Heart left ventricle (tissue), 16 donors: Measurements from ENCODE around the gene CTXN1. TPM values are rescaled to one million over a fixed set of nuclear protein-coding genes. Genes with fewer than 3 reads are reported as not detected.

Experiments
- ATAC-seq, 4 donors: fragments of 200-7000 bp; cut with Tn5 transposase; one replicate each; pipeline ENCODE4 v1.9.1; 2020 to 2022; ENCODE audit warnings: moderate library complexity in 4 of 4, mild to moderate bottlenecking in 3 of 4, moderate number of reproducible peaks in 1 of 4
- DNase-seq, 5 donors: peaks; one replicate each; pipeline ENCODE4 v3.0.0-alpha.2; 2020
- H3K27ac ChIP-seq, 12 donors: fragments of 200-600 bp; sonication (generic) in 4 of 12; one replicate each; pipeline versions ENCODE4 v1.5.0 to v1.8.0; 2016 to 2022; ENCODE audit warnings: mild to moderate bottlenecking in 2 of 12
- H3K27me3 ChIP-seq, 9 donors: fragments of 200-600 bp; sonication (generic) in 2 of 9; one replicate each; pipeline versions ENCODE4 v1.5.1 to v1.8.0; 2016 to 2022; ENCODE audit warnings: mild to moderate bottlenecking in 3 of 9
- H3K36me3 ChIP-seq, 9 donors: fragments of 200-600 bp; sonication (generic) in 2 of 9; one replicate each; pipeline versions ENCODE4 v1.5.0 to v1.8.0; 2018 to 2022; ENCODE audit warnings: mild to moderate bottlenecking in 2 of 9
- H3K4me1 ChIP-seq, 12 donors: fragments of 200-600 bp; sonication (generic) in 4 of 12; one replicate each; pipeline versions ENCODE4 v1.5.0 to v1.8.0; 2016 to 2022; ENCODE audit warnings: mild to moderate bottlenecking in 3 of 12
- H3K4me3 ChIP-seq, 12 donors: fragments of 200-600 bp; sonication (generic) in 4 of 12; one replicate each; pipeline versions ENCODE4 v1.5.0 to v1.8.0; 2017 to 2022; ENCODE audit warnings: mild to moderate bottlenecking in 9 of 12, moderate library complexity in 4 of 12
- H3K9me3 ChIP-seq, 12 donors: fragments of 200-600 bp; sonication (generic) in 4 of 12; one replicate each; pipeline versions ENCODE4 v1.5.0 to v1.8.0; 2016 to 2022; ENCODE audit warnings: mild to moderate bottlenecking in 1 of 12
- CTCF ChIP-seq, 12 donors: fragments of 200-600 bp; sonication (generic) in 4 of 12; IDR thresholded peaks; one replicate each; pipeline versions ENCODE4 v1.5.0 to v1.8.0; 2018 to 2022; ENCODE audit warnings: antibody characterized with exemption in 12 of 12, mild to moderate bottlenecking in 5 of 12
- POLR2A ChIP-seq, 2 donors: fragments of 450-650 bp; IDR thresholded peaks; one replicate each; pipeline ENCODE4 v1.6.1; 2017; ENCODE audit warnings: antibody characterized with exemption in 2 of 2, mild to moderate bottlenecking in 2 of 2, moderate library complexity in 2 of 2
- WGBS, 4 donors: extraction: QIAGEN DNeasy Blood & Tissue Kit in 2 of 4; methylation state at CpG; one replicate each; pipeline versions ENCODE4 v1.1.5 to v1.1.7; 2013 to 2018; 5-methylcytosine and 5-hydroxymethylcytosine counted together
- intact Hi-C, 10 donors: fragments of 100-400 bp; cut with DNase I; formaldehyde crosslinking; loops; one replicate each; pipeline versions ENCODE4 v1.11.1 to v1.14.2; 2022
- polyA plus RNA-seq, 2 donors: library from polyadenylated mRNA; stranded (reverse); fragments of 200-250 nt; gene quantifications; one replicate each; pipeline ENCODE4 v1.2.3, GENCODE V29; 2013
- total RNA-seq, 9 donors: library from RNA; depleted of rRNA in 2 of 9; stranded (reverse); fragments of >200 nt in 2 of 9; fragmentation: NEBNext Ultra II Directional in 3 of 9; extraction: Animal tissue kit (Norgen Biotek cat#: 25700) in 3 of 9; gene quantifications; one replicate each; pipeline versions ENCODE4 v1.1.0 to v1.2.4, GENCODE V29; 2016 to 2023
- donor health status: ischemic (EF 13 %, LVEDD 7.1; RV severe dilation, severe dysfunction).
- donor health status: healthy with polysubstance abuse.
- donor health status: DM: no; HTN: yes; CAD: no.
- donor health status: DM: no; HTN: no; CAD: no.
- donor health status: ischemic (EF 25% LVEDD 6.9; RV normal size, moderate dysfunction).
- donor health status: ischemic (EF 25% LVEDD 5.7; RV mildly dilated, moderate dysfunction).
- donor health status: healthy.
- donor health status: DM: yes; HTN: yes; CAD: no.
- donor health status: ischemic (EF 35%, LVEDD 5.7; RV mildly dilated, moderate dysfunction).
- donor health status: nonischemic (EF 11% LVEDD 7.7; RV severe dilation, severe dysfunction).
- donor health status: DM: yes; HTN: yes; CAD: no.
- donor health status: PGD.
- donor health status: ischemic (EF 29% LVEDD 5.4; RV normal size, mild dysfunction).
- donor health status: nonischemic (EF 23%, LVEDD 6.1; RV moderate dilation, normal function).

CTXN1 gene
- total and polyA plus RNA-seq, 11 donors = 0.21 to 3.3 (median 0.48) TPM; not detected in 3

- DNase-seq (peak in 1 of 5 donors; percentile 60), ATAC-seq (no peak)
- WGBS, 4 donors = 84 to 90% (median 87%) methylated on average over 16 to 34 of the region's 34 CpGs
- TF ChIP-seq CTCF (IDR thresholded peaks at IDR 0.05) (no peak), POLR2A (IDR thresholded peaks at IDR 0.05) (no peak)
- Histone ChIP-seq H3K9me3 (no peaks in the 10 kb centered on the region), H3K36me3 (no peaks in the 10 kb centered on the region), H3K27me3 (peaks cover 0 to 8% (median 0%) of the 10 kb centered on the region in 9 donors), H3K4me1 (peaks cover 0 to 17% (median 14%) of the 10 kb centered on the region in 12 donors), H3K4me3 (no peak overlapping the region), H3K27ac (no peak overlapping the region)
- intact Hi-C loops = loop anchor here in 5 of 10 donors (5.0 to 10.0 kb wide), 6 partner anchors 33 to 245 kb away; partner anchors contain the start of gene TRAPPC5 (in 1 of the 5)
These were observed 26.1 kb downstream of the CTXN1 start for GRCh38 chr19:7899751-7900378.

GRCh38 chr19:7898967-7899366 is 27.0 kb downstream of the CTXN1 start:
- H3K27ac ChIP-seq = no peak overlapping the region
- H3K27me3 ChIP-seq = peaks cover 0 to 16% (median 0%) of the 10 kb centered on the region in 9 donors
- no peak for TF ChIP-seq CTCF (IDR thresholded peaks at IDR 0.05)
- TF ChIP-seq POLR2A (IDR thresholded peaks at IDR 0.05) = no peak
- WGBS, 4 donors = 88 to 93% (median 91%) methylated on average over 16 of the region's 16 CpGs
- ATAC-seq (no peak), DNase-seq (no peak)
- peaks cover 0 to 10% (median 8%) of the 10 kb centered on the region in 12 donors for H3K4me1 ChIP-seq
- intact Hi-C loops = no loop called here
- H3K36me3 ChIP-seq = no peaks in the 10 kb centered on the region
- no peaks in the 10 kb centered on the region for H3K9me3 ChIP-seq
- H3K4me3 ChIP-seq = no peak overlapping the region

GRCh38 chr19:7897292-7897691 is 28.6 kb downstream of the CTXN1 start:
- ATAC-seq (no peak), DNase-seq (no peak)
- TF ChIP-seq CTCF (IDR thresholded peaks at IDR 0.05) (no peak), POLR2A (IDR thresholded peaks at IDR 0.05) (no peak)
- H3K4me3 ChIP-seq = no peak overlapping the region
- peaks cover 0 to under 1% (median 0%) of the 10 kb centered on the region in 12 donors for H3K4me1 ChIP-seq
- WGBS, 4 donors = 87 to 89% (median 88%) methylated on average over 11 of the region's 11 CpGs
- peaks cover 0 to 30% (median 0%) of the 10 kb centered on the region in 9 donors for H3K27me3 ChIP-seq
- H3K36me3 ChIP-seq = no peaks in the 10 kb centered on the region
- intact Hi-C loops = no loop called here
- no peaks in the 10 kb centered on the region for H3K9me3 ChIP-seq
- H3K27ac ChIP-seq = no peak overlapping the region

DNA sequence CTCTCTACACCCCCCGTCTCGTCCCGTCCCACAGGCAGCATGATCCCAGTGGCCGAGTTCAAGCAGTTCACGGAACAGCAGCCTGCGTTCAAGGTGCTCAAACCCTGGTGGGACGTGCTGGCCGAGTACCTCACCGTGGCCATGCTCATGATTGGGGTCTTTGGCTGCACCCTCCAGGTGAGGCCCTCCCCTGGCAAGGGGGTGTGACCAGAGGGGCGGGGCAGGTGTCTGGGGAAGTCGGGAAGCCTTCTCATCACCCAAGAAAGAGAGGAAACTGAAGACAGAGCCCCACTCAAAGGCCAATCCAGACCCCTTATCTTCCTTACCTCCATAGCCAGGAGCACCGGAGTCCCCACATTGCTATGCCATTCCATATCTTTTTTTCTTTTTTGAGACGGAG is 30.4 kb downstream of the CTXN1 start:
- Histone ChIP-seq H3K9me3 (no peaks in the 10 kb centered on the region), H3K27ac (no peak overlapping the region), H3K4me1 (no peaks in the 10 kb centered on the region), H3K27me3 (peaks cover 0 to 31% (median 0%) of the 10 kb centered on the region in 9 donors), H3K36me3 (no peaks in the 10 kb centered on the region), H3K4me3 (no peak overlapping the region)
- intact Hi-C loops = no loop called here
- ATAC-seq (no peak), DNase-seq (no peak)
- TF ChIP-seq POLR2A (IDR thresholded peaks at IDR 0.05) (no peak), CTCF (IDR thresholded peaks at IDR 0.05) (no peak)
- WGBS, 4 donors = 85 to 90% (median 88%) methylated on average over 13 of the region's 13 CpGs
